SU-DHL-6 (cell line): Measurements from ENCODE around the gene RHOJ.

ENCODE experiments used
- H2AFZ ChIP-seq: fragments of 200-600 bp; sonication (generic); 2 replicates; pipeline ENCODE4 v1.6.1; 2014; ENCODE audit warnings: low read depth, mild to moderate bottlenecking, moderate library complexity, mixed read lengths, antibody characterized with exemption, low read length; ENCODE audit not compliant: severe bottlenecking
- H3F3A ChIP-seq: fragments of 200-600 bp; shearing (Covaris generic); 2 replicates; pipeline ENCODE4 v1.6.0; 2016; ENCODE audit warnings: antibody characterized with exemption, mild to moderate bottlenecking; ENCODE audit not compliant: insufficient read depth
- H3K27ac ChIP-seq: fragments of 200-600 bp; sonication (generic); 2 replicates; pipeline ENCODE4 v1.5.1; 2016; ENCODE audit warnings: low read depth, mild to moderate bottlenecking, low read length, moderate library complexity, mixed read lengths
- H3K27me3 ChIP-seq: fragments of 200-600 bp; sonication (generic), shearing (Covaris generic); 2 replicates; pipeline ENCODE4 v1.6.0; 2014; ENCODE audit warnings: mild to moderate bottlenecking, low read length
- H3K36me3 ChIP-seq: fragments of 200-600 bp; sonication (generic); 2 replicates; pipeline ENCODE4 v1.6.1; 2014; ENCODE audit warnings: mild to moderate bottlenecking, low read length, mixed read lengths
- H3K4me2 ChIP-seq: fragments of 300-600, 200-600 bp; shearing (Covaris generic), sonication (generic); 2 replicates; pipeline ENCODE4 v1.6.0; 2014; ENCODE audit warnings: low read length, low read depth, mild to moderate bottlenecking; ENCODE audit not compliant: poor library complexity, severe bottlenecking
- H3K4me3 ChIP-seq: fragments of 200-600 bp; sonication (generic); 2 replicates; pipeline ENCODE4 v1.5.1; 2014; ENCODE audit warnings: antibody characterized with exemption, low read length, mild to moderate bottlenecking, mixed read lengths; ENCODE audit not compliant: insufficient read depth, poor library complexity, severe bottlenecking
- H3K79me2 ChIP-seq: fragments of 200-600 bp; sonication (generic); 2 replicates; pipeline ENCODE4 v1.6.1; 2014; ENCODE audit warnings: mild to moderate bottlenecking, low read length, moderate library complexity; ENCODE audit not compliant: insufficient read depth
- H3K9ac ChIP-seq: fragments of 200-600 bp; sonication (generic); 2 replicates; pipeline ENCODE4 v1.7.0; 2014; ENCODE audit warnings: mild to moderate bottlenecking, low read length
- H3K9me2 ChIP-seq: fragments of 200-600 bp; sonication (generic); replicated peaks from 2 replicates; pipeline ENCODE4 v1.6.1; 2014; ENCODE audit warnings: low read length; ENCODE audit not compliant: insufficient read depth
- H3K9me3 ChIP-seq: fragments of 200-600 bp; sonication (generic); 2 replicates; pipeline ENCODE4 v1.6.1; 2014; ENCODE audit warnings: low read length, mixed read lengths; ENCODE audit not compliant: insufficient read depth
- H4K20me1 ChIP-seq: fragments of 200-600 bp; sonication (generic); 2 replicates; pipeline ENCODE4 v1.6.1; 2014; ENCODE audit warnings: low read depth, mild to moderate bottlenecking, antibody characterized with exemption, low read length, moderate library complexity, mixed read lengths
- EZH2phosphoT487 ChIP-seq: fragments of 200-600 bp; sonication (generic), shearing (Covaris generic); conservative IDR thresholded peaks from 2 replicates; pipeline ENCODE4 v1.6.1; 2018; ENCODE audit warnings: mild to moderate bottlenecking, antibody characterized with exemption, low read length, moderate library complexity, mixed read lengths
- TF ChIP-seq, protein P1 (sequence below): fragments of 200-600 bp; sonication (generic); IDR thresholded peaks from one replicate; pipeline ENCODE4 v1.5.1; 2017; ENCODE audit warnings: antibody characterized with exemption, mild to moderate bottlenecking, low read length, moderate library complexity; ENCODE audit not compliant: insufficient read depth, poor library complexity, severe bottlenecking

Gene RHOJ

DNA sequence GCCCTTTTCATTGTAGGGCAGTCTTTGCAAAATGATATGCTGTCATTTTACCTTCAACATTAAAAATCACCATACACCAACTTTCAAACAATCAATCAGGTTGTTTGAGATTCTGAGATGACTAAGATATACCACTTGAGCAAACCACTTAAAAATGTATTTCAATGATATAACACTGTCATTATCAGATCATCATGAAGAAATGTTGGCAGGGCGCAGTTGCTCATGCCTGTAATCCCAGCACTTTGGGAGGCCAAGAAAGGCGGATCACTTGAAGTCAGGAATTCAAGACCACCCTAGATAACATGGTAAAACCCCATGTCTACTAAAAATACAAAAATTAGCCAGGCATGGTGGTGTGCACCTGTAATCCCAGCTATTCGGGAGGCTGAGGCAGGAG, 13.0 kb upstream of the RHOJ start:
- Histone ChIP-seq H3K9me2 (no peaks in the 10 kb centered on the region), H3K4me3 (no peak overlapping the region), H2AFZ (no peak overlapping the region), H3K4me2 (no peak overlapping the region), H3K9me3 (no peaks in the 10 kb centered on the region), H3F3A (no peaks in the 10 kb centered on the region), H4K20me1 (no peaks in the 10 kb centered on the region), H3K27me3 (no peaks in the 10 kb centered on the region), H3K79me2 (no peaks in the 10 kb centered on the region), H3K36me3 (no peaks in the 10 kb centered on the region), H3K27ac (no peak overlapping the region), H3K9ac (no peak overlapping the region)
- TF ChIP-seq, protein P1, sequence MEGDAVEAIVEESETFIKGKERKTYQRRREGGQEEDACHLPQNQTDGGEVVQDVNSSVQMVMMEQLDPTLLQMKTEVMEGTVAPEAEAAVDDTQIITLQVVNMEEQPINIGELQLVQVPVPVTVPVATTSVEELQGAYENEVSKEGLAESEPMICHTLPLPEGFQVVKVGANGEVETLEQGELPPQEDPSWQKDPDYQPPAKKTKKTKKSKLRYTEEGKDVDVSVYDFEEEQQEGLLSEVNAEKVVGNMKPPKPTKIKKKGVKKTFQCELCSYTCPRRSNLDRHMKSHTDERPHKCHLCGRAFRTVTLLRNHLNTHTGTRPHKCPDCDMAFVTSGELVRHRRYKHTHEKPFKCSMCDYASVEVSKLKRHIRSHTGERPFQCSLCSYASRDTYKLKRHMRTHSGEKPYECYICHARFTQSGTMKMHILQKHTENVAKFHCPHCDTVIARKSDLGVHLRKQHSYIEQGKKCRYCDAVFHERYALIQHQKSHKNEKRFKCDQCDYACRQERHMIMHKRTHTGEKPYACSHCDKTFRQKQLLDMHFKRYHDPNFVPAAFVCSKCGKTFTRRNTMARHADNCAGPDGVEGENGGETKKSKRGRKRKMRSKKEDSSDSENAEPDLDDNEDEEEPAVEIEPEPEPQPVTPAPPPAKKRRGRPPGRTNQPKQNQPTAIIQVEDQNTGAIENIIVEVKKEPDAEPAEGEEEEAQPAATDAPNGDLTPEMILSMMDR = no peak
- TF ChIP-seq EZH2phosphoT487 = no peak

DNA sequence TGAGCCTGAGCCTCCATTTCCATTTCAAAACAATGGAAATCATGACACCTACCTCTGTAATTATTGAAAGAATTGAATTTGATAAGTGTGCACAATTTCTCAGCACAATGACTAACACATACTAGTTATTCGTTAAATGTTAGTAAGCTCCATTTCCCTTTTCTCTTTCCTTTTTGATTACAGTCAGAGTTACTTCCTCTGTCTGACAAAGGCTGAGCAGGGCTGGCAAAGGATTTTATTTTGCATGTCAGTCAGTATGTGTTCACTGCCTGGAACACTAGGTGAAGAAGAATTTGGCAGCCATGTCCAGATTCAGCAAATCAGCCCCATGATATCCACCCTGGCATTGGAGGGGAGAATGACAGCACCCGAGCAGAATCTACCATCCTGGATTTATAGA, 12.2 kb upstream of the RHOJ start:
- Histone ChIP-seq H3K27ac (no peak overlapping the region), H3K4me3 (no peak overlapping the region), H4K20me1 (no peaks in the 10 kb centered on the region), H3K9me2 (no peaks in the 10 kb centered on the region), H3K27me3 (no peaks in the 10 kb centered on the region), H3K36me3 (no peaks in the 10 kb centered on the region), H3K79me2 (no peaks in the 10 kb centered on the region), H3K9me3 (no peaks in the 10 kb centered on the region), H2AFZ (no peak overlapping the region), H3F3A (no peaks in the 10 kb centered on the region), H3K4me2 (no peak overlapping the region), H3K9ac (no peak overlapping the region)
- TF ChIP-seq EZH2phosphoT487 = no peak
- TF ChIP-seq, protein P1 = no peak

DNA sequence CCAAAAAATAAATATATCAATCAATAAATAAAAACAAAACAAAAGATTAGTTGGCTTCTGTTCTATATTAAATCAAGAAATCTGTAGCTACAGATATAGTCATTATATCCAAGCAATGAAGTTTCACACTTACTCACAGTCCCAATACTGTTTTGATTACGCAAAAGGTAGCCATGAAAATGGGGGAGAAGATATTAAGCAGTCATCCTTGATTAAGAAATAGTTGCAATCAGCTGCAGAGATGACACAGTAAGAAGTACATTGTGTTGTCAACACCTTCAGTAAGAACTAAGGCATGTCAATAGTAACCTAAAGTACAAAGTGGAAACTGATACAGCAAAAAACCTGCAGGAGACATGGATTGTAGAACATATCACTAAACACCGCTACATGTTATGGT, 11.0 kb upstream of the RHOJ start:
- H3K27ac ChIP-seq = no peak overlapping the region
- TF ChIP-seq EZH2phosphoT487 = no peak
- TF ChIP-seq, protein P1 = no peak

More for the DNA sequence above, 11.0 kb upstream of the RHOJ start:
- Histone ChIP-seq H3K9me3 (no peaks in the 10 kb centered on the region), H3K4me3 (no peak overlapping the region), H3K36me3 (no peaks in the 10 kb centered on the region), H2AFZ (no peak overlapping the region), H3K27me3 (no peaks in the 10 kb centered on the region), H3K9me2 (no peaks in the 10 kb centered on the region), H3K9ac (no peak overlapping the region), H4K20me1 (no peaks in the 10 kb centered on the region), H3K79me2 (no peaks in the 10 kb centered on the region), H3K4me2 (no peak overlapping the region), H3F3A (no peaks in the 10 kb centered on the region)
